Measurements from ENCODE around the gene TIMP2. TPM values are rescaled to one million over a fixed set of nuclear protein-coding genes. Genes with fewer than 3 reads are reported as not detected.

TIMP2 gene
- polyA plus RNA-seq, 2 of the 4 experiments (the other 2 are of a cell fraction): 68.1 to 166 TPM

DNA sequence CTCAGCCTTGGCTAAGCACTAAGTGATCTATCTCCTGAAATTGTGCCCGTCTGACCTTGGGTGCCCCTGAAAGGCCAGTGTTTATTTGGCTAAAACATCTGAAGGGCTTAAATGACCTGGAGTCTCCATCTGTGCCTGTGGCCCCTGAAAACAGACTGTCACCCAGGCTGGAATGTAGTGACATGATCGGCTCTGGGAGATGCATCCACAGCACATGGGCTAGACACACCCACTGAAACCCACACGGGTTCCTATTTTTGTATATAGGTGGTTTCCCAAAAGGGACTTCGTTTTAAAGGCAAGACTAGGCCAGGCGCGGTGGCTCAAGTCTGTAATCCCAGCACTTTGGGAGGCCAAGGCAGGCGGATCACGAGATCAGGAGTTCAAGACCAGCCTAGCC is 35.7 kb downstream of the TIMP2 start (continued):
- TF ChIP-seq EHMT2 (IDR thresholded peaks at IDR 0.05; ENCODE audit: low read depth): no peak
- no peak for TF ChIP-seq CEBPB (IDR thresholded peaks at IDR 0.05)
- no peak for TF ChIP-seq FOXS1 (CRISPR knock-in tag; IDR thresholded peaks at IDR 0.05)
- no peak for TF ChIP-seq NFE2L2 (conservative IDR thresholded peaks at IDR 0.05; ENCODE audit: low read length)
- TF ChIP-seq, protein P1, sequence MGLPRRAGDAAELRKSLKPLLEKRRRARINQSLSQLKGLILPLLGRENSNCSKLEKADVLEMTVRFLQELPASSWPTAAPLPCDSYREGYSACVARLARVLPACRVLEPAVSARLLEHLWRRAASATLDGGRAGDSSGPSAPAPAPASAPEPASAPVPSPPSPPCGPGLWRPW (IDR thresholded peaks at IDR 0.05): no peak
- TF ChIP-seq KDM1A (IDR thresholded peaks at IDR 0.05; ENCODE audit: low read depth): no peak

GRCh38 chr17:78888941-78889518 is 36.2 kb downstream of the TIMP2 start:
- no peak overlapping the region for H3K27ac ChIP-seq
- FAIRE-seq: no peak
- WGBS (ENCODE audit: missing lambda C conversion rate): 88% methylated on average over 10 of the region's 10 CpGs
- H3K4me2 ChIP-seq: no peak overlapping the region
- ChIA-PET CTCF (interaction anchor here (0.7 to 5.0 kb wide), 7 partner anchors 8 to 82 kb away, joined by 3 to 32 read pairs (median 7); no protein-coding TSS in a partner anchor), POLR2A (no interaction called here)
- no peak for DNase-seq (ENCODE audit: low read depth in 1 of 2, low spot score in 1 of 2)
- TF ChIP-seq TFCP2L1 (CRISPR knock-in tag; IDR thresholded peaks at IDR 0.05) (no peak), HEYL (CRISPR knock-in tag; IDR thresholded peaks at IDR 0.05) (no peak), RCOR1 (IDR thresholded peaks at IDR 0.05; ENCODE audit: low read depth, low read length) (no peak), JUN (IDR thresholded peaks at IDR 0.05) (no peak), CHD2 (IDR thresholded peaks at IDR 0.05; ENCODE audit: low read length, partially characterized antibody) (no peak), KDM1A (IDR thresholded peaks at IDR 0.05; ENCODE audit: low read depth) (no peak), BHLHE40 (IDR thresholded peaks at IDR 0.05; ENCODE audit: low read depth, low read length) (no peak), NFE2L2 (conservative IDR thresholded peaks at IDR 0.05; ENCODE audit: low read length) (no peak), ATOH8 (CRISPR knock-in tag; IDR thresholded peaks at IDR 0.05; ENCODE audit: low read depth) (no peak), RNF2 (IDR thresholded peaks at IDR 0.05; ENCODE audit: borderline replicate concordance, low read depth) (no peak), FOSL2 (IDR thresholded peaks at IDR 0.05) (no peak), FOSL2 (CRISPR knock-in tag; IDR thresholded peaks at IDR 0.05) (no peak), CBX2 (IDR thresholded peaks at IDR 0.05; ENCODE audit: borderline replicate concordance, low read depth) (no peak), ZSCAN20 (CRISPR knock-in tag; IDR thresholded peaks at IDR 0.05) (no peak), PHF8 (IDR thresholded peaks at IDR 0.05; ENCODE audit: borderline replicate concordance, low read depth) (no peak)
- TF ChIP-seq, protein P2, sequence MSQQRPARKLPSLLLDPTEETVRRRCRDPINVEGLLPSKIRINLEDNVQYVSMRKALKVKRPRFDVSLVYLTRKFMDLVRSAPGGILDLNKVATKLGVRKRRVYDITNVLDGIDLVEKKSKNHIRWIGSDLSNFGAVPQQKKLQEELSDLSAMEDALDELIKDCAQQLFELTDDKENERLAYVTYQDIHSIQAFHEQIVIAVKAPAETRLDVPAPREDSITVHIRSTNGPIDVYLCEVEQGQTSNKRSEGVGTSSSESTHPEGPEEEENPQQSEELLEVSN (IDR thresholded peaks at IDR 0.05; ENCODE audit: borderline replicate concordance, low read depth): no peak
- TF ChIP-seq, protein P3, sequence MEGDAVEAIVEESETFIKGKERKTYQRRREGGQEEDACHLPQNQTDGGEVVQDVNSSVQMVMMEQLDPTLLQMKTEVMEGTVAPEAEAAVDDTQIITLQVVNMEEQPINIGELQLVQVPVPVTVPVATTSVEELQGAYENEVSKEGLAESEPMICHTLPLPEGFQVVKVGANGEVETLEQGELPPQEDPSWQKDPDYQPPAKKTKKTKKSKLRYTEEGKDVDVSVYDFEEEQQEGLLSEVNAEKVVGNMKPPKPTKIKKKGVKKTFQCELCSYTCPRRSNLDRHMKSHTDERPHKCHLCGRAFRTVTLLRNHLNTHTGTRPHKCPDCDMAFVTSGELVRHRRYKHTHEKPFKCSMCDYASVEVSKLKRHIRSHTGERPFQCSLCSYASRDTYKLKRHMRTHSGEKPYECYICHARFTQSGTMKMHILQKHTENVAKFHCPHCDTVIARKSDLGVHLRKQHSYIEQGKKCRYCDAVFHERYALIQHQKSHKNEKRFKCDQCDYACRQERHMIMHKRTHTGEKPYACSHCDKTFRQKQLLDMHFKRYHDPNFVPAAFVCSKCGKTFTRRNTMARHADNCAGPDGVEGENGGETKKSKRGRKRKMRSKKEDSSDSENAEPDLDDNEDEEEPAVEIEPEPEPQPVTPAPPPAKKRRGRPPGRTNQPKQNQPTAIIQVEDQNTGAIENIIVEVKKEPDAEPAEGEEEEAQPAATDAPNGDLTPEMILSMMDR (IDR thresholded peaks at IDR 0.05): no peak
- H3K9me3 ChIP-seq: no peaks in the 10 kb centered on the region
- ATAC-seq: no peak
- peaks cover 30% of the 10 kb centered on the region for H3K4me1 ChIP-seq
- no peak overlapping the region for H3K4me3 ChIP-seq

- 93% methylated on average over 12 of the region's 12 CpGs for WGBS (ENCODE audit: missing lambda C conversion rate)
- ATAC-seq: no peak
- TF ChIP-seq, protein P4, sequence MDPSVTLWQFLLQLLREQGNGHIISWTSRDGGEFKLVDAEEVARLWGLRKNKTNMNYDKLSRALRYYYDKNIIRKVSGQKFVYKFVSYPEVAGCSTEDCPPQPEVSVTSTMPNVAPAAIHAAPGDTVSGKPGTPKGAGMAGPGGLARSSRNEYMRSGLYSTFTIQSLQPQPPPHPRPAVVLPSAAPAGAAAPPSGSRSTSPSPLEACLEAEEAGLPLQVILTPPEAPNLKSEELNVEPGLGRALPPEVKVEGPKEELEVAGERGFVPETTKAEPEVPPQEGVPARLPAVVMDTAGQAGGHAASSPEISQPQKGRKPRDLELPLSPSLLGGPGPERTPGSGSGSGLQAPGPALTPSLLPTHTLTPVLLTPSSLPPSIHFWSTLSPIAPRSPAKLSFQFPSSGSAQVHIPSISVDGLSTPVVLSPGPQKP (IDR thresholded peaks at IDR 0.05; ENCODE audit: low read depth, low read length): no peak
- TF ChIP-seq BHLHE40 (IDR thresholded peaks at IDR 0.05; ENCODE audit: low read depth, low read length) (no peak), NR3C1 (IDR thresholded peaks at IDR 0.05) (no peak), MYC (IDR thresholded peaks at IDR 0.05; ENCODE audit: borderline replicate concordance, low read length) (no peak), RARB (CRISPR knock-in tag; IDR thresholded peaks at IDR 0.05) (no peak), HOXB13 (CRISPR knock-in tag; IDR thresholded peaks at IDR 0.05; ENCODE audit: low read depth) (no peak), SREBF2 (IDR thresholded peaks at IDR 0.05) (no peak), MAZ (IDR thresholded peaks at IDR 0.05; ENCODE audit: borderline replicate concordance, low read depth, low read length) (no peak)
- TF ChIP-seq, protein P3 (IDR thresholded peaks at IDR 0.05): no peak
- TF ChIP-seq, protein P1 (IDR thresholded peaks at IDR 0.05): no peak
- FAIRE-seq: no peak
- Histone ChIP-seq H3K4me3 (no peak overlapping the region), H3K9me3 (no peaks in the 10 kb centered on the region), H3K4me2 (no peak overlapping the region), H3K27ac (peak overlapping the region in 1 of 2 experiments; percentile 91; a peak in 2 of 6 replicates), H3K4me1 (peaks cover 47% of the 10 kb centered on the region)
- CTCF ChIA-PET: interaction anchor here (0.8 to 5.0 kb wide), 7 partner anchors 8 to 274 kb away, joined by 3 to 32 read pairs (median 6); partner anchors contain the start of gene CEP295NL
- POLR2A ChIA-PET: no interaction called here
- DNase-seq (ENCODE audit: low read depth in 1 of 2, low spot score in 1 of 2): no peak
Observed at GRCh38 chr17:78886954-78887353, 38.2 kb downstream of the TIMP2 start.
